DMS53 treated with DMSO at 0.1 percent for 48 hours (cell line): ENCODE data around the gene RNF212.
A peak's percentile ranks its signal among the peaks of the same experiment; 100 is the strongest.

ENCODE experiments used
- DNase-seq: peaks from one replicate; lab custom pipeline; 2025; ENCODE audit not compliant: unreplicated experiment; lab: John Stamatoyannopoulos, UW

The RNF212 gene

DNA sequence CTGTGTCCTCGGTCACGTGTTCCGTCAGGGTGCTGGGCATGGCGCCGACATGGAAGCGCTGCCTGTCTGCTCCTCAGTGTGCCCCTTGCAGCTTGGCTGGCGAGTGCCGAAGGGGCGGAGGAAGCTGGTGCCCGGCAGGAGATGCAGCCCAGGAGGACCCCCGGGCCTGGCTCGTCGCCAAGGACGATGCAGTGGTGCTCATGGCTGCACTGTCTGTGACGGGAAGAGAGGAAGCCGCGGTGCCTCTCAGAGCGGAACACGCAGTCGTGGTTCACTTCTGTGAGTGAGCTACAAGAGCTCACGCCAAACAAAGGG lies 63.8 kb downstream of the RNF212 start:
- DNase-seq, result no peak

DNA sequence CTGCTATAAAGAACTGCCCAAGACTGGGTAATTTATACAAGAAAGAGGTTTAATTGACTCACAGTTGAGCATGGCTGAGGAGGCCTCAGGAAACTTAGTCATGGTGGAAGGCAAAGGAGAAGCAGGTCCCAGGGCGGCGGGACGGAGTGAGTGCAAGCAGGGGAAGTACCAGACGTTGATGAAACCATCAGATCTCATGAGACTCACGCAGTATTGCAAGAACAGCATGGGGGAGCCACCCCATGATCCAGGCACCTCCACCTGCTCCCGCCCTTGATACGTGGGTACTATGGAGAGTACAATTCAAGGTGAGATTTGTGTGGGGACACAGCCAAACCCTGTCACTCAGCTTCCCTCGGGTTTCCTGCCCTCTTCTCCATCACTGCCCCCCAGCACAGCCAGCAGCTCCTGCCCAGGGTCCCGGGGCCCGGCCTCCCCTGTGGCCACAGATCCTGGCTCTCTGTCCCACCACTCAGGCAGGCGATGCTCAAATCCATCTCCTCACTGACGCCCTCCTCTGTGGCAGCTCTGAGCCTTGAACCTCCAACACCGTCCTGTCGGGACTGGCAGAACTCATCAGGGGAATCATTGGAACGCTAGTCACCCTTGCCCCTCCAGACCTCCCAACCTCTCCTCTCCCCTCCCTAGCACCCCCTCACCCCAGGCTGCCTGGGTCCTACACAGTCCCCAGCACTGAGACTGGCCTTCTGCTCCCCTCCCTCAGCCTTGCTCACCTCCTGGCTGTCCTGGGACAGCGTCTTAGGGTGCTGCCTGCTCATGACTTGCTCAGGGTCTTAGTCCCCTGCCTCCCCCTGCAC lies 64.4 kb downstream of the RNF212 start:
- DNase-seq, result no peak

DNA sequence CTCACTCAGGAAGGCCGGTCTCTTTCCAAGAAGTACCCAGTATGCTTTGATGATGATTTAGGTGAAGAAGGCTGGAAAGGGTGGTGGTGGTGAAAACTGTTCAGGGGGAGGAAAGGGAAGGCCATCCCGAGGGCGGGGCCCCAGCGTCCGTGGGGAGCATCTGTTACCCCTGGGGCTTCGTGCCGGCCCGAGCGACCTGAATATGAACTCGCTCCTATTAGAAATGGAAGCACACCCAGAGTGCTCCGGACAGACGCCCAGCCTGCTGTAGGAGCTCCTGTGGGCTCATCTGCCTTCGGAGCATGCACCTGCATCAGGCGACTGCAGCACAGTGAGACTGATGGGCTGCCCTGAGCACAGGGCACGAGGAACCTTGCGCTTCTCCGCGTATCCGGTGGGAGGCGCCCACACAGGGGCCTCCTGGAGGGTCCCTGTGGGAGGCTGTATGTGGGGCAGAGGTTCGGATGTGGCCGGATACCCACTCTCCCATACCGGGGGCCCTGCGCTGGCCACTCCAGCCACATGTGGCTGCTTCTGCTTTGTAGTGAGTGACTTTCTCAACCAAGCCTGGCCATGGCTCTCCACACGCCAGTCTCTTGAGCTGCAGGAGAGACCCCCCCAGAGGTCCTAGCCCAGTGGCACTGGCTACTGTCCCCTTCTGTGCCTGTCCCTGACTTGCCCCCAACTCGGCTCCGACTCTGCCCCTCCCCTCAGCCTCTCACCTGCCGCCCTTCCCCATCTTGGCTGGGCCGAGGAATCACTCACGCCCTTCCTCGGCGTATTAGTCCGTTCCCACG lies 65.2 kb downstream of the RNF212 start:
- peak; percentile 52 for DNase-seq

DNA sequence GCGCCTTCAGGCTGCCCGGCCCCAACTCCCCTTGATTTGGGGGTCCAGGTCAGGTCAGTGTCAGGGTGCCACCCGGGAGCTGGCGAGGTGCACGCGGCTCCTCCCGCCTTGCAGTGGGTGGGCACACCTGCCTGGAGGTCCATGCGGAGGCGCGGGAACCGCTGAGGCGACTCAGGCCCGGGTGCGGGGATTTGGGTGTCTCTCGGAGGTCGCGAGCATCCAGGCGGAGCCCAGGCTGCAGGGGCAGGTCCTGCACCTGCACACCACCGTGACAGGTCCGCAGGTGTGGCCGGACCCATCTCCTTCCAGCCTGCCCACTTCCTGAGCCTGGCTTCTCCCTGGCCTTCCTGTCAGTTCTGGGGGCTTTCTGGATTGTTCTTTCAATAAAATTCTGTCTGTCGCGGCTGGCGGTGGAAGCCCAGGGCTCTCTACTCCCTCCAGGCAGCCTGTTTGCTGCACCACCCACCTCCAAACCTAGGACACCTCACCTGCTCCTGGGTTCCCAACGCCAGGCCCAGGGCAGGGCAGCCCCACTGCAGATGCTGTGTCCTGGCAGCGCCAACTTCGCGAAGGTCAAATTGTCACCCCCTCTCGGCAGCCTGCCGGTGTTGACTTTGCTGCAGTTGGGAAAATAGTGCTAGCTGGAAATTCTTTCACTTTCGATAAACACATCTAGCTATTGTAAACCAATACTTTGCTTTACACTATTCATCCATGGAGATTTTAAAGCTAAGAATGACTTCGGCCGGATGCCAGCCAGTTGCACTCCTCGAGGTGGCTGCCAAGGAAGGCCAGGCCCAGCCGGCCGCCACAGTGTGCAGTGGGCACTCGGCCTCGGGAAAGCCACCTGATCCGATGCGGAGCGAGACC lies 66.0 kb downstream of the RNF212 start:
- peak; percentile 26 for DNase-seq

DNA sequence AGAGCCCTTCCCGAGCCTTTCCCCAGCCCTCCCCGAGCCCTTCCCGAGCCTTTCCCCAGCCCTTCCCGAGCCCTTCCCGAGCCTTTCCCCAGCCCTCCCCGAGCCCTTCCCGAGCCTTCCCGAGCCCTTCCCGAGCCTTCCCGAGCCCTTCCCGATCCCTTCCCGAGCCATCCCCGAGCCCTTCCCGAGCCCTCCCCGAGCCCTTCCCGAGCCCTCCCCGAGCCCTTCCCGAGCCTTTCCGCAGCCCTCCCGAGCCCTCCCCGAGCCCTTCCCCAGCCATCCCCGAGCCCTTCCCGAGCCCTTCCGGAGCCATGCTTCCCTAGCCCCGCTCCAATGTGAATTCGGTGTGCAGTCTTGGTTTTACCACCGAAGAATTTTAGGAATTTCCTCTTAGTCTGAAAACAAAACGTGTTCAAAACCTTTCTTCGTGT lies 66.8 kb downstream of the RNF212 start:
- DNase-seq, result peak; percentile 79

DNA sequence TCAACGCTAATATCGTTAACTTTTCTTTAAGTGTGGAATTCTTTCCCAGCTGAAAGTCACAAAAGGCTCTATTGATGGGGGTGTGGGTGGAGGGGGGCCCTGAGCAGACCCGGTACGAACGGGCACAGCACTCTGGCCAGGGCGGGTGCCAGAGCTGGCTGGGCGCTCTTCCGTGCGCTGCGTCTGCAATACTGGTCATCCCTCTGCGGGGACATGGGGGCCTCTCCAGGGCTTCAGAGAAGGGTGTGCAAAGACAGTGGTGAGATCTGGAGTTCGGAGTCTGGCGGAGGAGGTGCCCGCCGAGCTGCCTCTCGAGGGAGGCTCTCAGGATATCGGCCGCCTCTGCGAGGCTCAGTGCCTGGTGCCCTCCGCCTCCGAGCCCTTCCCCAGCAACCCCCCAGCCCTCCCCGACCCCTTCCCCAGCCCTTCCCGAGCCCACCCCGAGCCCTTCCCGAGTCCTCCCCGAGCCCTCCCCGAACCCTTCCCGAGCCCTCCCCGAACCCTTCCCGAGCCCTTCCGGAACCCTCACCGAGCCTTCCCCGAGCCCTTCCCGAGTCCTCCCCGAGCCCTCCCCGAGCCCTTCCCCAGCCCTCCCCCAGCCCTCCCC lies 67.7 kb downstream of the RNF212 start:
- DNase-seq, result no peak

DNA sequence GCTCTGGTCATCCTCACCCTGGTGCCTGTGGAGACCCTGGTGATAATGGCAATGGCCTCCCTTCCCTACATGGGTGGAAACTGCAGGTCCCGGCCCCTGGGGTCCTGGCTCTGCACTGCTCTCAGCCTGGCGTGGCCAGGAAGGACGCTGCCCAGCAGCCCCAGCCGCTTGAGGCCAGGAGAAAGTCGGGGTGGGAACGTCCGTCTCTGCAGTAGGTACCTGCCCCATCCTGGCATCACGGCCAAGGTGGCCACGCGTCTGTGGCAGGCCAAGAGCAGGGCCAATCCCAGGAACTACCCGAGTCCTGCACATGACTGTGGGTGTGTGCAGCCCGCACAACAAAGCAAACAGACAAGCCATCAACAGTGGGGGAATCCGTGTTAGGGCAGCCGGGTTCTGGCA lies 68.2 kb downstream of the RNF212 start:
- no peak for DNase-seq

DNA sequence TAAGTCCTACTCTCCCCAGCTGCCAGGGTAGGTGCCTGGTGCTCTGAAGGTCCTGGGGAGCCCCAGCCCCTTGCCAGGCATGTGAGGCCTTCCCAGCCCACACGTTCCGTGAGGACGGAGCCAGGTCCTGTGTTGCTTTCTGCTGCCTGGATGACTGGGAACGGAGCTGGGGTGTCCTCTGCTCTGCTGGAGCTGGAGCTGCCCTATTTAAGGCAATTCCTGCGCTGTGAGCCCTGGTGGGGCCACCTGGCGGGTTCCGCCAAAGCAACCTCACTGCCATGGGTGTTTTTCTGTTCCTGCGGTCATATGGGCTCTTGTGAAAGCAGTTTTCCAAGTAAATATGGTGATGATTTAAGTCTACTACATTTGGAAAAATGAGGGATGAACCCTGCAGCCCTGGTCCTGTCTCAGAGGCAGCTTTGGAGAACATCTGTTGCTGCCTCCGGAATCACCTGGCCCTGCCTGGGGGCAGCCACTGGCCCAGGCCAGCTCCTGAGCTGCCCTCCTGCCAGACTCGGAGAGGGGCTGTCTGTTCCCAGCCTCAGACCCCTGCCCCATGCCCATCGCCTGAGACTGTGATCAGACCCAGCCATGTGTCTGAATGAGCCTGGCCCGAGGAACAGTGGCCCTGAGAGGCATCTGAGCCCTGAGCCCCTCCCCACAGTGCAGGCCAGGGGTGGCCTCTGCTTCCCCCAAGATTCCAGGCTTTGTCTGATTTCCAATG lies 68.7 kb downstream of the RNF212 start:
- DNase-seq, result no peak

DNA sequence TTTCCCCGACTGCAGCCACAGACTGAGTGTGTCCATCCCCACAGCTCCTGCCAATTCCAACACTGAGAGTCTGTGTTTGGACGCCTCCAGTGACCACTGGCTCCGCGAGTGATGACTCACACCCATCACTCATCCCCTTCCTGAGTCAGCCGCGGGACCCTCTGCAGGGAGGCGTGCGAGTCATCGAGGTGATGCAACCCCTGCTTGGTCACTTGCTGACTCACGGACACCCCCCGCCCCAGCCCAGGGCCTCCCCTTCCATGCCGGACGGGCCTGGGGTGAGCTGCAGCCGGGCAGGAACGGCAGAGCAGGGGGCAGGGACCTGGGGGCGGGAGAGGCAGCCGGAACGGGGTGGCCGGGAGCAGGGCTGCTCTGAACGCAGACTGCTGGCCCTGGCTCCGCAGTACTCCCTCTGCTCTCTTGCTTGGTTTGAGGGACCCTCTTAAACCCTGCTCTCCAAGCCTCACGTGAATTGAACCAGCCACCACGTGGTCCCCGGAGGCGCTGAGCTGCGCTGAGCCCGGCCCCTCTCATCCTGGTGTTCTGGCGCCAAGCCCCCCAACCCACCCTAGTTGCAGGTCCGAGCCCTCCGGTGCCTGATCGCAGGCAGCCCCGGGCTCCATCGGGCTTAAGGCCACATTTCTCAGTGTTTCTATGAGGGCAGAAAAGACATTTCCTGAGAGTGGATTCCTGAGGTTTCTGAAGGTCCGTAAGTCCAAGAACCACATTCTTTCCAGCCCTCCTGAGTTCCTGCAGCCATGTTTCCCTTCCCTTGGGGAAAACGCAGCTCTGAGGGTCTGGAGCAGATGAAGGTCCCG lies 69.5 kb downstream of the RNF212 start:
- DNase-seq, result peak; percentile 35

DNA sequence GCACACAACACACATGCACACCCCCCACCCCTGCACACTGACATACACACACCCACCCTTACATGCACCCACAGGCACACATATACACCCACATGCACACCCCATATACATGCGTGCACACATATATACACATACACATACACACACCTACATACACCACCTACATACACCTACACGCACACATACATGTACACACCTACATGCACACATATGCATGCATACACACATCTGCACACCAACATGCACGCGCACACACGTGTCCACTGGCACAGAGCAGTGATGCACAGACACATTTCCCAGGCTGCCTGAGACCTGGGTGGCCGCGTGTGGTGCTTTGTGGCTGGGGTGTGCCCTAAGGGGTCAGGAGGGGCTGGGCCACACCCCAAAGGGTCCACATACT lies 70.2 kb downstream of the RNF212 start:
- no peak for DNase-seq

DNA sequence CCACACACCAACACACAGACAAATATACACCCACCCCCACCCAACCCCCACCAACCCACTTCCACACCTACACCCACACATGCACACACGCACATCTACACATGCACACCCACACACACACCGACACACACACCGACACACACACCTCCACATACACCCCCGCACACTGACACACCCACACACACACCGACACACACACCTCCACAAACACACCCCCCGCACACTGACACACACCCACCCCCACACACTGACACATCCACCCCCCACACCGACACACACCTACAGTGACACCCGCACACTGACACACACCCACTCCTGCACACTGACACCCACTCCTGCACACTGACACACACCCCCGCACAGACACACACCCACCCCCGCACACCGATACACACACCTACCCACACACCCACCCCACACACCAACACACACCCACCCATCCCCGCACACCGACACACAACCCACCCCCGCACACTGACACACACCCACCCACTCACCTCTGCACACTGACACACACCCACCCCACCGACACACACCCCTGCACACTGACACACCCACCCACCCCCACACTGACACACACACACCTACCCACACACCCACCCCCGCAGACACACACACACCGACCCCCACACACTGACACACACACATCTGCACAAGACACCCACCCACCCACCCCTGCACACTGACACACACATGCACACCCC lies 70.9 kb downstream of the RNF212 start:
- DNase-seq, result no peak

DNA sequence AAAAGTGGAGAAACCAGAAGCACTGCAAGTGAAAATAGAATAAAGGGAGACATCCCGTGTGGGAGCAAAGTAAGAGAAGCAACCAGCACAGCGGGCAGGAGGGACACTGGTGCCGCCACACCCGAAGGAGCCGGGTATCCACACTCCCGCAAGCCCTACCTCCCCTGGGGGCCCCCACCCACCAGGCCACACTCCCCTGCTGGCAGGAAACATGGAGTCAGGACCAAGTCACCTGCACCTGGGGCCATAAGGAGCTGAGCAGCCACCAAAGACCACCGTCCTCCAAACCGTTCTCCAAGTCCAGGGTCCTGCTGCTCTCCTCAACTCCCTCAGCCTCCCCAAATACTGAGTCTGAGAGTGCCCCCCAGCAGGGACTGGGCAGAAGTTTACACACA lies 71.4 kb downstream of the RNF212 start:
- DNase-seq, result no peak

DNA sequence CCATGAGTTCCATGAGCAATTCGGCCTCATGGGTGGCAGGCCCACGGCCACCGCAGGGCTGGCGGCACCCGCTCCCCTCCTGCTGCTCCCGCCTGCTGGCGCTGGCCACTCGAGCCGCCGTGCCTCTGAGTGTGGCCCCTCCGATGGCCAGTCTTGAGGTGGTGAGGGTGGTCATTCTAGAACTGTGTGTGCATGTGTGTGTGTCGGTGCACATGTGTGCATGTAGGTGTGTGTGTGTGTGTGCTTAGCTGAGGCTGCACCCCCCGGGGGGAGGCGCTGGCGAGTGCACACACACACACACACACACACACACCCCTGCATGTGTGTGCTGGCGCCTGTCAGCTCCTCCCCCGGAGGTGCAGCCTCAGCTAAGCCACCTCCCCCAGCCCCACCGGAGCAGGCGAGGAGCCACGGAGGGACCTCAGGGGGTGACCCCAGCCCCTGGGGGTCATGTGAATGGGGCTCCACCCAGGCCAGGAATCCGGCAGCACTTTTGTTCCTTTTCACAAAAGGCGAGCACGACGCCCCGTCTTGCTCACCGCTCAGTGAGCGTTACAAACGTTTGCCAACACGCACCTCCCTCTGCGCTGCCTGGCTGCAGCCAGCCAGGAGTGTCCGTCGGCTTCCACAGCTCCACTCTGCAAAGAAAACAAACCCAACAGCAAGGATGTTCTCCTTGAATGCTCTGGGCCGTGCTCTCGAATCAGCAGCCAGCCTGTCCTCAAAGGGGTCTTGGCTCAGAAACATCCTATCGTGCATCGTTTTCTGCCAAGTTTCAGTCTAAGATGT lies 72.0 kb downstream of the RNF212 start:
- DNase-seq, result peak; percentile 32

DNA sequence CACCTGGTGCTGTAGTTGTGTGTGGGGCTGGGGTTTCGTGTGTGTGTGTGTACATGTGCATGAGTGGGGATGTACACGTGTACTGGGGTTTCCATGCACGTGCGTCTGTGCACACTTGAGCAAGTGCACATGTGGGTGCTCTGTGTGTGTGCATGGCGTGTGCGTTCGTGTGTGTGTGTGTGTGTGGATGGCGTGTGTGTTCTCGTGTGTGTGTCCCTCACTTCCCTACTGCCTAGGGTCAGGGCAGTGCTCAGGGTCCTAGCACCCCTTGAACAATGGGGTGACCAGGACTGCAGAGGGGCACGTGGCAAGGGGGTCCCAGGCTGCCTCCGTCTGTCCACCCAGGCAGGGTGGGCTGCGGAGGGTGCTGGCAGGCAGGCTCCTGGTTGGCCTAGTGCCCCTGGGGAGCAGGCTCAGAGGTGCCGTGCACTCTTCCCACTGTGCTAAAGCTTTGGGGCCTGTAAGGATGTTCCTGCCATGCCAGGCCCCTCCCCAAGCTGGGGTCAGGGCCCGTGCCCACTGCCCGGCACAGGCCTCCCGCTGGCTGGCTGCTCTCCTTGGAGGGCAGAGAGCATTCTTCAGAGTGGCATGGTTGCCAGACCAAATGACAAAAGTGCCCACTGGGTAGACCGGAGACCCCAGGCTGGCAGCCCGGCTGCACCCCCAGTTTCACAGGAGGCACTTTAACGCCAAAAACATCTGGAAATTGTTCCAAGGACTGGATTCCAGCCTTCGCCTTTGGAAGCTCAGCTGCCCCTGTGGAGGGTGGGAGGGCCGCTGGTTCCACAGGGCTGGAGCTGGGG lies 72.8 kb downstream of the RNF212 start:
- no peak for DNase-seq

DNA sequence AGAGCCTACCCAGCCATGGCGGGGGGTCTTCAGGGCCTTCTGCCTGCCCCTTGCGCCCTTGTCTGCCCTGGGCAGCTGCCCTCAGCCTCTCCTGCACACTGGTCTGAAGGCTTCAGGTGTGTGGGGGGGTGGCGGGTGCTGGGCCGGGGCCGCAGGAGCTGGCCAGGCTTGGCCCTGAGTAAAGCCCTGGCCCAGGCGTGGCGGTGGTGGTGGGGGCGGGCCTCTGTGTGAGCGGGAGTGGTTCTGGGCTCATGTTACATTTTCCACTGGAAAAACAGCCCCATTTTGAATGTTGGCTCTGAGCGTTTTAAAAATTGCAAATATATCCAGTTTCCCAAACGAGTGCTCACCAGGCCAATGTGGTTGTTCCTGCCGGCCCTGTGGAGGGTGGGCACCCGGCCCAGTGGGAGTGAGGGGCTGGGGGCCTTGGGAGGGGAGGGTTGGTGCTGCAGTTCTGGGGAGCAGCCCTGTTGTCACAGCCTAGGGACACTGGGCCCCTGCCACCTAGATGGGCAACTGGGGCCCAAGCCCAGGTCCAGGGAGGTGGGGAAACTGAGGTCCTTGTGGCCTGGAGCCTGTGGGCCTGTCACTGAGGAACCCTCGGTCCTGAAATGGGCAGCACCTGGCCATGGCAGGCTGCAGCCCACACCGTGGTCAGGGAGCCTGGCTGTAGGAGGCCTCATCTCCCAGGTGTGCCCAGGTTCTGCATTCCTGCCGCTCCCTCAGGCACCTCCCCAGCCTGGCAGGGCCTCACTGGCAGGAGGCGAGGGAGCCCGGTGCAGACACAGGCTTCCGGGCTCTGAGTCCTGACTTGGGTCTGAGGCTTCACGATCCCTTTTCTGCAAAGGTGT lies 73.6 kb downstream of the RNF212 start:
- no peak for DNase-seq

DNA sequence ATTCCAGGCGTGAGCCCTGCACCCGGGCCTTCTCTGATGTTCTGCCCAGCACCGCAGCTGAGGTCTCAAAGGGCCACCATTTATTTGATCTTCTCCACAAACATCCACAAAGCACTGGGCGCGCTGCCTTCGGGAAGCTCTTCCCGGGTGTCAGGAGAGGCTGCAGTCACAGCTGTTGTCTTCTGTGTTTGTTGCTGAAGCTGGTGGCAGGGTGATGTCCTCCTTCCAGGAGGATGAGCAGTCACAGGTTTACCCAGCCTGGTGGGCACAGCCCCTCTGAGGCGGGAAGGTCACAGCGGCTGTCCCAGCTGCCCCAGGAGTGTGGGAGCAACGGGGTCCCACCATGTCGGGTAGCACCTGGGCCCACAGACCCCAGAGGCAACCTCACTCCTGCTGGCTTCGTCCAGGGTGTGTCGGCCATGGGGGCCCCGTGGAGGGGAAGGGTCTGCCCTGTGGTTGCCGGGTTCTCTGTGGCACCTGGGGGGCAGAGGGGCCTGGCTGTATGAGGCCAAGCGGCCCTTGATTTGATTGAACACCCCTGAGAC lies 74.3 kb downstream of the RNF212 start:
- DNase-seq, result no peak
